Raji (cell line): Measurements from ENCODE around the gene LAMTOR4.

Experiments
- POLR2A ChIP-seq: IDR thresholded peaks from 2 replicates; pipeline ENCODE4 v1.6.1; 2011; ENCODE audit warnings: low read depth, low read length, control low read depth; ENCODE audit not compliant: insufficient read depth

The LAMTOR4 gene

DNA sequence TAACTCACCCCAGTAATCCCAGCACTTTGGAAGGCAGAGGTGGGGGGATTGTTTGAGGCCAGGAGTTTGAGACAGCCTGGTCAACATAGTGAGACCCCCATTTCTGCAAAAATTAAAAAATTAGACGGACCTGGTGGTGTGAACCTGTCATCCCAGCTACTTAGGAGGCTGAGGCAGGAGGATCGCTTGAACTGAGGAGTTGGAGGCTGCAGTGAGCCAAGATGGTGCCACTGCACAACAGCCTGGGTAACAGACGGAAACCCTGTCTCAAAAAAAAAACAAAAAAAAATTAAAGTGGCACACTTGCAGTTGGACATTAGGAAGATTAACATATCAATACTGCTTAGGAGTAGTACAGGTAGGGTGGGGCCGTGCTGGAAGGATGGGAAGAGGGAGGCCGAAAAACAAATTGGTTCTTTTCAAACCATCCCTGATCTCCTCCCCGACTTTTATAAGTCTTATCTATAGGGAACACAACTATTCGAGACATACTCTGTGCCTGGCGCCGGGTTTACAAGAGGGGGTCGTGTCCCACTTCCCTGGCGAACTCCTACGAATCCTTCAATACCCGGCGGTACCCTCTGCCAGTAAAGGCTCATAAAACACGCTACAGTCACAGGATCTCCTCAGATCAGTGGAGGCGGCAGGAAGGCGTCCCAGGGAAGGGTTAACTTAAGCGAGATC, 30.2 kb upstream of the LAMTOR4 start:
- TF ChIP-seq POLR2A, result no peak

DNA sequence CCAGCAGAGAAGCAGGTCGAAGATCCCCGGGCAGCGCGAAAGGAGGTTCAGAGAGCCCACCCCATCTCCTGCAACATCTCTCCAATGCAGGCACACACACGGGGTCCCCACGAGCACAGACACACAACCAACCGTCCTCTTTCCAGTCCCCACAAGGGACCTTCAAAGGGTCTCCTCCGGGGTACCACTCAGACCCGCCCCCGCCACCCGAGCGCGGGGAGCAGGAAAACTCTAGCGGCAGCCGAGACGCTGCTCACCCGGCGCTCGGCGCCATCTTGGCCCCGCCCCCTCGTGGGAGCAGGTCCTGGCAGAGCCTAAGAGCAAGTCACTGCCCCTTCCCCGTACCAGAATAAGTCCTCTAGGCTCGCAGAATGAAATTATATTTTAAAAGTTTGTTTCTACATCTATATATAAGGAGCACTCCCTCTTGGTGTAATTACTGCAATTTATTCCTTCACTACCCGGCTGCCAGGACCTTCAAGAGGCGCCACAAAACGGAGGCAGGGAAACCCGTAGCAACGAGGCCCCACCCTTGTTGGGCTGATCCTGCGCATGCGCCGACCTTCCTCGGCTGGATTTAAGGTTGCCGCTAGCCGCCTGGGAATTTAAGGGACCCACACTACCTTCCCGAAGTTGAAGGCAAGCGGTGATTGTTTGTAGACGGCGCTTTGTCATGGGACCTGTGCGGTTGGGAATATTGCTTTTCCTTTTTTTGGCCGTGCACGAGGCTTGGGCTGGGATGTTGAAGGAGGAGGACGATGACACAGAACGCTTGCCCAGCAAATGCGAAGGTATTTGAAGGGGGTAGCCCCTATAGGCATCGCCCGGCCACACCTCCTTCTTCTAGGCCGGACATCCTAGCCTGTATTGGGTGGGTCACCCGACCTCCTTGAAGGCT, 29.4 kb upstream of the LAMTOR4 start, which contains the start of the genes CNPY4 and TAF6:
CNPY4 (plus strand) TSS at position 563 of the 898 bp plus-strand sequence; CDS start at position 674, 111 bp downstream.
TAF6 (minus strand) TSS at position 287 of the 898 bp plus-strand sequence. CDS start 5,149 bp downstream, outside the sequence.
- peak; percentile 75 for TF ChIP-seq POLR2A

GRCh38 chr7:100119970-100120732, 28.6 kb upstream of the LAMTOR4 start:
- no peak for TF ChIP-seq POLR2A

- TF ChIP-seq POLR2A, result no peak
Observed at GRCh38 chr7:100120733-100121036, 28.0 kb upstream of the LAMTOR4 start.

DNA sequence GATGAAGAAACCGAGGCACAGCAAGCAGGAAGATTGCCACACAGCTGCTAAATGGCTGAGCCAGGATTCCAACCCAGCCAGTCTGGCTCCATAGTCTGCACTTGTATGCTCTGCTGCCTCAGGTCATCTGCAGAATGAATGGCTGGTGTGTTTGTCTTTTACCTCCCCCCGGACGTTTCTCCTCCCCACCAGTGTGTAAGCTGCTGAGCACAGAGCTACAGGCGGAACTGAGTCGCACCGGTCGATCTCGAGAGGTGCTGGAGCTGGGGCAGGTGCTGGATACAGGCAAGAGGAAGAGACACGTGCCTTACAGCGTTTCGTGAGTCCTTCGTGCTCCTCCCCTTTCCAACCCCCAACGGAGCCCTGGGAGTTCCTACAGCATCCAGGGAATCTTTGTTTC, 26.7 kb upstream of the LAMTOR4 start:
- TF ChIP-seq POLR2A, result no peak

DNA sequence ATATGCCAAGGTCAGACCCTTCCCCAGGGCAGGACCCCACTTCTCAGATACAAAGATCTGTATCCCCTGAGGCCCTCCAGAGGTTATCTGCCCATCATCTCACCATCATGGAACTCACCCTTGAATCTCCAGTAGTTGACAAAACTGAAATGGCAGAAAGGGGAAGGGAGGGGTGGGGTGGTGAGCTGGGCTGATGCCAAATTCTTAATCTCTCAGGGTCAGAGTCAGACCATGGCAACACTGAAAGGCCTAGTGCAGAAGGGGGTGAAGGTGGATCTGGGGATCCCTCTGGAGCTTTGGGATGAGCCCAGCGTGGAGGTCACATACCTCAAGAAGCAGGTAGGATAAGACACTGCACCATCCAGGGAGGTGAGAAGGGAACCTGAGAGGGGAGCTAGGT, 26.1 kb upstream of the LAMTOR4 start:
- TF ChIP-seq POLR2A, result no peak

DNA sequence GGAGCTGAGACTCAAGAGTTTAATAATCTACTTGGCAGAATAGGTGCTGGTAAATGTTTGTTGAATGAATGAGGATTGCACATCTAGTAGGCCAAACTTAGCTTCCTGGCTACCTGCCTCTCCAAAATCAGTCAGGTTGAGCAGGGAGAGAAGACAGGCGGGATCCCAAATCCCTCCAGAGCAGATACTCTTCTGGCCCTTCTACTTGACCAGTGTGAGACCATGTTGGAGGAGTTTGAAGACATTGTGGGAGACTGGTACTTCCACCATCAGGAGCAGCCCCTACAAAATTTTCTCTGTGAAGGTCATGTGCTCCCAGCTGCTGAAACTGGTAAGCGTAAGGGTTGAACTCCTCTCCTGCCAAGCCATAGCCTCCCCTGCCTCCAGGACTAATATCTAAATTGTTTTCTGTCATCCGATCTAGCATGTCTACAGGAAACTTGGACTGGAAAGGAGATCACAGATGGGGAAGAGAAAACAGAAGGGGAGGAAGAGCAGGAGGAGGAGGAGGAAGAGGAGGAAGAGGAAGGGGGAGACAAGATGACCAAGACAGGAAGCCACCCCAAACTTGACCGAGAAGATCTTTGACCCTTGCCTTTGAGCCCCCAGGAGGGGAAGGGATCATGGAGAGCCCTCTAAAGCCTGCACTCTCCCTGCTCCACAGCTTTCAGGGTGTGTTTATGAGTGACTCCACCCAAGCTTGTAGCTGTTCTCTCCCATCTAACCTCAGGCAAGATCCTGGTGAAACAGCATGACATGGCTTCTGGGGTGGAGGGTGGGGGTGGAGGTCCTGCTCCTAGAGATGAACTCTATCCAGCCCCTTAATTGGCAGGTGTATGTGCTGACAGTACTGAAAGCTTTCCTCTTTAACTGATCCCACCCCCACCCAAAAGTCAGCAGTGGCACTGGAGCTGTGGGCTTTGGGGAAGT, 24.2 kb upstream of the LAMTOR4 start:
- no peak for TF ChIP-seq POLR2A

GRCh38 chr7:100126239-100126930, 22.3 kb upstream of the LAMTOR4 start:
- TF ChIP-seq POLR2A, result no peak

- TF ChIP-seq POLR2A, result peak; percentile 91
Observed at GRCh38 chr7:100126931-100127865, 21.5 kb upstream of the LAMTOR4 start, which contains the start of gene MBLAC1. MBLAC1 (plus strand) TSS chr7:100126967; CDS start chr7:100127396, 429 bp downstream.

DNA sequence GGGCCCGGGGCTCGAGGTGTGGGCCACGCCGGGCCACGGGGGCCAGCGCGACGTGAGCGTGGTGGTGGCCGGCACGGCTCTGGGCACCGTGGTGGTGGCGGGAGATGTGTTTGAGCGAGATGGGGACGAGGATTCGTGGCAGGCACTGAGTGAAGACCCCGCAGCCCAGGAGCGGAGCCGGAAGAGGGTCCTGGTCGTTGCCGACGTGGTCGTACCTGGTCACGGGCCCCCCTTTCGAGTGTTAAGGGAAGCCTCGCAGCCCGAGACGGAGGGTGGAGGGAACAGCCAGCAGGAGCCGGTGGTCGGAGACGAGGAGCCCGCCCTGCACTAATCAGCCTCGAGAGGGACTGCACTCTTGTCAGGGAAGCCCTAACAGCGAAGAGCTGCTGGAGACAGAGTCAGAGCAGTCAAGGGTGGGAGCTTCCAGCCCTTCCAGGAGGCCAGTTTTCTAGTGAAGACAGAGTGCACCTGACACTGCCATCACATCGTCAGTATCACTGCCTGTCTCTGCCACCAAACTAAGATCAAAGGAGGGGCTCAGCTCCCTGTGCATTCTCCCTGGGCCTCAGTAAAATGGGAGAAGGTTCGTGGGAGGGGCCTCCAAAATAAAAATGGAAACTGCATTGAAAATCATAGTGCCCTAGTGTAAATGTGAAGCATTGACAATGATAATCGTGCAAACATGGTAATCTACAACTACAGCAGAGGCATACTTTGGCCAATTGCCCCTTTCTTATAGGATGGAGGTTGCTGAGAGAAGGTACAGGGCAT, 20.7 kb upstream of the LAMTOR4 start:
- TF ChIP-seq POLR2A, result 0 out of 2 replicates have a peak, but pooled peaks have one; percentile 12

- TF ChIP-seq POLR2A, result no peak
Observed at GRCh38 chr7:100128637-100128963, 20.1 kb upstream of the LAMTOR4 start.
